ENCODE results near the gene KCNV2.

DNA sequence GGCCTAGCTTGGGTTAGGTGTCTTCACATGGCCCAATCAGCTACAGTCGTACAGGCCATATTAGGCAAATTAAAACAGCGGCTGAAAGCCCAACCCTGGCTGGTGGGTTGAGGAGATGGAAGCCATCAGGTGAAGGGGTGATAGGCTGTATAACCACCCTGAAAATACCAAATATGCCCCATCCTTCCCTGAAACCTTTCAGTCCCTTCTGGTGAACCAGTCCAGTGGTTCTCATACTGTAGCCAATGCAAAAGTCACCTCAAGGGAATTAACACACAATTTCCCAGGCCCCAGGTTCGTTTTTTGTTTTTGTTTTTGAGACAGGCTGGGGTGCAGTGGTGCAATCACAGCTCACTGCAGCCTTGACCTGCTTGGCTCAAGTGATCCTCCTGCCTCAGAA is 19.8 kb upstream of the KCNV2 start:
- TF ChIP-seq, protein P1, sequence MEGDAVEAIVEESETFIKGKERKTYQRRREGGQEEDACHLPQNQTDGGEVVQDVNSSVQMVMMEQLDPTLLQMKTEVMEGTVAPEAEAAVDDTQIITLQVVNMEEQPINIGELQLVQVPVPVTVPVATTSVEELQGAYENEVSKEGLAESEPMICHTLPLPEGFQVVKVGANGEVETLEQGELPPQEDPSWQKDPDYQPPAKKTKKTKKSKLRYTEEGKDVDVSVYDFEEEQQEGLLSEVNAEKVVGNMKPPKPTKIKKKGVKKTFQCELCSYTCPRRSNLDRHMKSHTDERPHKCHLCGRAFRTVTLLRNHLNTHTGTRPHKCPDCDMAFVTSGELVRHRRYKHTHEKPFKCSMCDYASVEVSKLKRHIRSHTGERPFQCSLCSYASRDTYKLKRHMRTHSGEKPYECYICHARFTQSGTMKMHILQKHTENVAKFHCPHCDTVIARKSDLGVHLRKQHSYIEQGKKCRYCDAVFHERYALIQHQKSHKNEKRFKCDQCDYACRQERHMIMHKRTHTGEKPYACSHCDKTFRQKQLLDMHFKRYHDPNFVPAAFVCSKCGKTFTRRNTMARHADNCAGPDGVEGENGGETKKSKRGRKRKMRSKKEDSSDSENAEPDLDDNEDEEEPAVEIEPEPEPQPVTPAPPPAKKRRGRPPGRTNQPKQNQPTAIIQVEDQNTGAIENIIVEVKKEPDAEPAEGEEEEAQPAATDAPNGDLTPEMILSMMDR (IDR thresholded peaks at IDR 0.05), result no peak
- no peak for TF ChIP-seq EZH2phosphoT487 (IDR thresholded peaks at IDR 0.05)
- TF ChIP-seq EZH2 (IDR thresholded peaks at IDR 0.05), result no peak
